Endothelial cell of umbilical vein (primary cell): ENCODE results near the gene NACAD. TPM values are rescaled to one million over a fixed set of nuclear protein-coding genes. Genes with fewer than 3 reads are reported as not detected.

ENCODE experiments used
- BruUV-seq: library from RNA; stranded (reverse); fragments of 400-500 nt; replicated peaks from 2 replicates; lab custom pipeline; 2021; lab: Mats Ljungman, UMichigan
- CTCF ChIA-PET: fragments of 300-600, 350-600 bp; sonication (Branson Sonifier 250); formaldehyde crosslinking; loops from one replicate; lab custom pipeline; 2021; ENCODE audit warnings: antibody characterized with exemption, inconsistent platforms; lab: Charles Lee
- POLR2A ChIA-PET: fragments of 300-600, 350-600 bp; sonication (Branson Sonifier 250); formaldehyde crosslinking; loops from one replicate; lab custom pipeline; 2021; ENCODE audit warnings: antibody characterized with exemption, inconsistent platforms; lab: Charles Lee
- DNase-seq: peaks from one replicate; pipeline ENCODE4 v3.0.0-alpha.2; 2011; ENCODE audit warnings: low read depth, low spot score
- FAIRE-seq: peaks from 2 replicates; lab custom pipeline; 2011; peaks lifted over from hg19 to GRCh38; lab: Jason Lieb, UNC
- H2AFZ ChIP-seq: 2 replicates; pipeline ENCODE4 v1.6.0; 2012; ENCODE audit warnings: low read depth, low read length, control low read depth, inconsistent platforms
- H3K27ac ChIP-seq: 2 replicates; pipeline ENCODE4 v1.5.1; 2011; ENCODE audit warnings: low read depth, mild to moderate bottlenecking, control low read depth, low read length, moderate library complexity; ENCODE audit not compliant: insufficient read depth
- H3K27me3 ChIP-seq, 2 experiments: 2 replicates each; pipeline versions ENCODE4 v1.6.0 to v1.6.1; 2011; ENCODE audit warnings: low read length in 2 of 2, mixed read lengths in 1 of 2; ENCODE audit not compliant: control insufficient read depth in 2 of 2, insufficient read depth in 2 of 2
- H3K36me3 ChIP-seq, 2 experiments: 2 replicates in 1 of 2; 3 replicates in 1 of 2; pipeline ENCODE4 v1.5.1; 2011; ENCODE audit warnings: low read length in 2 of 2, mild to moderate bottlenecking in 1 of 2, moderate library complexity in 1 of 2; ENCODE audit not compliant: control insufficient read depth in 2 of 2, insufficient read depth in 2 of 2; ENCODE audit errors: extremely low read depth in 1 of 2
- H3K4me1 ChIP-seq: 3 replicates; pipeline ENCODE4 v1.5.1; 2011; ENCODE audit warnings: mild to moderate bottlenecking, low read length; ENCODE audit not compliant: control insufficient read depth, insufficient read depth; ENCODE audit errors: extremely low read depth
- H3K4me2 ChIP-seq: 2 replicates; pipeline ENCODE4 v1.6.1; 2011; ENCODE audit warnings: low read length, control low read depth, mixed read lengths; ENCODE audit not compliant: insufficient read depth
- H3K4me3 ChIP-seq, 3 experiments: fragments of 200-600 bp in 1 of 3; sonication (generic), shearing (Covaris generic) in 1 of 3; replicated peaks in 1 of 3; 2 replicates each; pipeline ENCODE4 v1.5.1; 2011 to 2016; ENCODE audit warnings: control low read depth in 3 of 3, low read length in 3 of 3, mild to moderate bottlenecking in 2 of 3, inconsistent platforms in 1 of 3, low read depth in 1 of 3, moderate library complexity in 1 of 3; ENCODE audit not compliant: insufficient read depth in 1 of 3
- H3K79me2 ChIP-seq: 2 replicates; pipeline ENCODE4 v1.6.0; 2012; ENCODE audit warnings: low read length, inconsistent platforms; ENCODE audit not compliant: control insufficient read depth, insufficient read depth
- H3K9ac ChIP-seq: replicated peaks from 2 replicates; pipeline ENCODE3; 2011; ENCODE audit warnings: low read length, control low read depth; ENCODE audit not compliant: insufficient read depth; ENCODE audit errors: extremely low read depth
- H3K9me1 ChIP-seq: replicated peaks from 3 replicates; pipeline ENCODE4 v1.6.0; 2011; ENCODE audit warnings: mild to moderate bottlenecking, low read length; ENCODE audit not compliant: control insufficient read depth, insufficient read depth; ENCODE audit errors: extremely low read depth
- H3K9me3 ChIP-seq: replicated peaks from 2 replicates; pipeline ENCODE4 v1.5.1; 2012; ENCODE audit warnings: low read length, inconsistent platforms; ENCODE audit not compliant: control insufficient read depth, insufficient read depth
- H4K20me1 ChIP-seq: replicated peaks from 2 replicates; pipeline ENCODE3; 2011; ENCODE audit warnings: mild to moderate bottlenecking, low read length; ENCODE audit not compliant: control insufficient read depth, insufficient read depth; ENCODE audit errors: extremely low read depth
- EZH2 ChIP-seq: IDR thresholded peaks from 2 replicates; pipeline ENCODE4 v1.6.1; 2012; ENCODE audit warnings: borderline replicate concordance, low read depth, mild to moderate bottlenecking, moderate library complexity, low read length, inconsistent platforms; ENCODE audit not compliant: severe bottlenecking
- FOS ChIP-seq: IDR thresholded peaks from 2 replicates; pipeline ENCODE4 v1.6.1; 2011; ENCODE audit warnings: mild to moderate bottlenecking, low read length, moderate library complexity, borderline replicate concordance; ENCODE audit not compliant: insufficient read depth
- GATA2 ChIP-seq: IDR thresholded peaks from 2 replicates; pipeline ENCODE4 v1.7.0; 2011; ENCODE audit warnings: low read depth, mild to moderate bottlenecking, moderate library complexity, mixed read lengths, low read length; ENCODE audit not compliant: insufficient read length, insufficient read depth
- JUN ChIP-seq: IDR thresholded peaks from 2 replicates; pipeline ENCODE4 v1.6.1; 2011; ENCODE audit warnings: borderline replicate concordance, low read depth; ENCODE audit not compliant: insufficient read length, insufficient read depth
- MYC ChIP-seq: IDR thresholded peaks from one replicate; pipeline ENCODE4 v1.6.1; 2011; ENCODE audit warnings: mild to moderate bottlenecking, low read depth, low read length
- POLR2A ChIP-seq: IDR thresholded peaks from 2 replicates; pipeline ENCODE4 v1.6.1; 2012; ENCODE audit warnings: low read depth, mild to moderate bottlenecking, control low read depth, low read length
- POLR2AphosphoS5 ChIP-seq: IDR thresholded peaks from 2 replicates; pipeline ENCODE4 v1.6.1; 2012; ENCODE audit warnings: low read depth, mild to moderate bottlenecking, control low read depth, low read length, moderate library complexity; ENCODE audit not compliant: insufficient read depth
- dilution Hi-C: fragments of 300-500 bp; cut with MboI; formaldehyde crosslinking; loops from one replicate; pipeline ENCODE4 v1.15.0; 2019; ENCODE audit warnings: low sequenced_read_pairs; ENCODE audit not compliant: extremely low pct_ligation_motif_present
- intact Hi-C: fragments of 100-400 bp; cut with micrococcal nuclease; formaldehyde crosslinking; loops from one replicate; pipeline ENCODE4 v1.10.0; 2022
- polyA plus RNA-seq, 4 experiments: library from polyadenylated mRNA; depleted of rRNA in 3 of 4; stranded (reverse) in 3 of 4; unstranded in 1 of 4; fragments of >200 nt; gene quantifications; 2 replicates each; pipeline versions ENCODE4 v1.2.1 to v1.2.3, GENCODE V29; 2011 to 2012; ENCODE audit warnings: missing spikeins in 1 of 4
- total RNA-seq: library from RNA; stranded (reverse); gene quantifications from 2 replicates; pipeline ENCODE4 v1.2.3, GENCODE V29; 2021
- TF ChIP-seq, protein P1 (sequence below), 2 donors: IDR thresholded peaks; 1 replicate in 1 of 2; 2 replicates in 1 of 2; pipeline ENCODE4 v1.5.1; 2011; ENCODE audit warnings: low read length in 2 of 2, mild to moderate bottlenecking in 2 of 2, moderate library complexity in 2 of 2, control low read depth in 1 of 2, inconsistent platforms in 1 of 2, low read depth in 1 of 2; ENCODE audit not compliant: insufficient read depth in 1 of 2; ENCODE audit errors: extremely low read depth in 1 of 2
- TF ChIP-seq, protein P2 (sequence below): IDR thresholded peaks from 2 replicates; pipeline ENCODE4 v1.6.1; 2011; ENCODE audit not compliant: insufficient read depth, insufficient read length

NACAD gene
- total and polyA plus RNA-seq, 2 donors (not counting 3 experiments of a cell fraction or from before 2014, with no cell fraction given) = 1.4 to 6.6 TPM

- CTCF ChIA-PET = no interaction called here
- no peak overlapping the region for H3K4me2 ChIP-seq
- H4K20me1 ChIP-seq = no peaks in the 10 kb centered on the region
- H3K79me2 ChIP-seq = peaks cover 2% of the 10 kb centered on the region
- FAIRE-seq = no peak
- no peaks in the 10 kb centered on the region for H3K9me1 ChIP-seq
- intact Hi-C loops (no loop called here), dilution Hi-C loops (no loop called here)
- H2AFZ ChIP-seq = no peak overlapping the region
- no peaks in the 10 kb centered on the region for H3K9me3 ChIP-seq
- H3K27me3 ChIP-seq = no peaks in the 10 kb centered on the region
- BruUV-seq = no TSS peak
- H3K36me3 ChIP-seq = peaks cover 4 to 22% of the 10 kb centered on the region in 2 experiments
- H3K27ac ChIP-seq = no peak overlapping the region
- POLR2A ChIA-PET = no interaction called here
- no peaks in the 10 kb centered on the region for H3K4me1 ChIP-seq
- DNase-seq = no peak
- H3K4me3 ChIP-seq = no peak overlapping the region
- H3K9ac ChIP-seq = no peak overlapping the region
- TF ChIP-seq POLR2AphosphoS5 (no peak), POLR2A (no peak), JUN (no peak), GATA2 (no peak), FOS (no peak), MYC (no peak), EZH2 (no peak)
- TF ChIP-seq, protein P1, sequence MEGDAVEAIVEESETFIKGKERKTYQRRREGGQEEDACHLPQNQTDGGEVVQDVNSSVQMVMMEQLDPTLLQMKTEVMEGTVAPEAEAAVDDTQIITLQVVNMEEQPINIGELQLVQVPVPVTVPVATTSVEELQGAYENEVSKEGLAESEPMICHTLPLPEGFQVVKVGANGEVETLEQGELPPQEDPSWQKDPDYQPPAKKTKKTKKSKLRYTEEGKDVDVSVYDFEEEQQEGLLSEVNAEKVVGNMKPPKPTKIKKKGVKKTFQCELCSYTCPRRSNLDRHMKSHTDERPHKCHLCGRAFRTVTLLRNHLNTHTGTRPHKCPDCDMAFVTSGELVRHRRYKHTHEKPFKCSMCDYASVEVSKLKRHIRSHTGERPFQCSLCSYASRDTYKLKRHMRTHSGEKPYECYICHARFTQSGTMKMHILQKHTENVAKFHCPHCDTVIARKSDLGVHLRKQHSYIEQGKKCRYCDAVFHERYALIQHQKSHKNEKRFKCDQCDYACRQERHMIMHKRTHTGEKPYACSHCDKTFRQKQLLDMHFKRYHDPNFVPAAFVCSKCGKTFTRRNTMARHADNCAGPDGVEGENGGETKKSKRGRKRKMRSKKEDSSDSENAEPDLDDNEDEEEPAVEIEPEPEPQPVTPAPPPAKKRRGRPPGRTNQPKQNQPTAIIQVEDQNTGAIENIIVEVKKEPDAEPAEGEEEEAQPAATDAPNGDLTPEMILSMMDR (IDR thresholded peaks at IDR 0.05; ENCODE audit: extremely low read depth in 1 of 2, insufficient read depth in 1 of 2, low read depth in 1 of 2, low read length in 2 of 2) = no peak
- TF ChIP-seq, protein P2, sequence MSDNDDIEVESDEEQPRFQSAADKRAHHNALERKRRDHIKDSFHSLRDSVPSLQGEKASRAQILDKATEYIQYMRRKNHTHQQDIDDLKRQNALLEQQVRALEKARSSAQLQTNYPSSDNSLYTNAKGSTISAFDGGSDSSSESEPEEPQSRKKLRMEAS = no peak
These were observed 21.2 kb downstream of the NACAD start for GRCh38 chr7:45067582-45067981.
